ENCODE data around the gene NGRN. TPM values are rescaled to one million over a fixed set of nuclear protein-coding genes. Genes with fewer than 3 reads are reported as not detected.

NGRN gene
- total and polyA plus RNA-seq, 2 of the 8 experiments (the other 6 are each of a cell fraction or from before 2014, with no cell fraction given) = 60.1 to 101 TPM

GRCh38 chr15:90271459-90272166 lies 6.1 kb downstream of the NGRN start:
- Histone ChIP-seq H4K91ac (replicated peaks; ENCODE audit: insufficient read length, low read length) (no peak overlapping the region), H2BK12ac (ENCODE audit: low read depth, low read length) (no peak overlapping the region), H3K4me3 (ENCODE audit: extremely low read depth in 1 of 4, insufficient read depth in 2 of 4, low read depth in 3 of 4, low read length in 4 of 4) (no peak overlapping the region), H3K9me3 (ENCODE audit: insufficient read depth in 2 of 2, low read depth in 1 of 2, low read length in 1 of 2) (no peaks in the 10 kb centered on the region), H4K8ac (ENCODE audit: extremely low read depth, insufficient read depth, low read length) (no peak overlapping the region), H2BK120ac (replicated peaks; ENCODE audit: low read depth, low read length) (no peak overlapping the region), H4K20me1 (replicated peaks in 1 of 2; ENCODE audit: control insufficient read depth in 1 of 2, insufficient read depth in 2 of 2, low read length in 2 of 2) (peaks cover 2 to 12% of the 10 kb centered on the region in 2 experiments), H2AK5ac (ENCODE audit: low read depth, low read length) (no peak overlapping the region), H3K27me3 (replicated peaks in 1 of 4; ENCODE audit: control insufficient read depth in 3 of 4, extremely low read depth in 1 of 4, insufficient read depth in 3 of 4, low read length in 3 of 4) (no peaks in the 10 kb centered on the region), H3K23ac (ENCODE audit: insufficient read length) (no peak overlapping the region), H4K5ac (ENCODE audit: insufficient read length, low read depth, low read length) (no peak overlapping the region), H3K9ac (replicated peaks in 1 of 4; ENCODE audit: extremely low read depth in 1 of 4, low read depth in 3 of 4, low read length in 3 of 4) (no peak overlapping the region), H2BK5ac (ENCODE audit: low read depth, low read length) (no peak overlapping the region), H3K36me3 (ENCODE audit: control insufficient read depth in 2 of 4, insufficient read depth in 4 of 4, low read length in 3 of 4) (peaks cover 6 to 46% (median 23%) of the 10 kb centered on the region in 4 experiments), H2BK20ac (ENCODE audit: low read length) (no peak overlapping the region), H3K23me2 (ENCODE audit: low read depth, low read length) (no peaks in the 10 kb centered on the region; the same call in 1 of the 2 replicates), H2BK15ac (ENCODE audit: low read length) (no peak overlapping the region), H3K4me2 (ENCODE audit: insufficient read depth in 1 of 2, low read depth in 2 of 2, low read length in 2 of 2) (no peak overlapping the region), H3K56ac (replicated peaks; ENCODE audit: insufficient read length, low read depth, low read length) (no peak overlapping the region), H2AFZ (ENCODE audit: low read length) (no peak overlapping the region), H3K27ac (ENCODE audit: low read depth, low read length) (no peak overlapping the region), H3K79me1 (ENCODE audit: low read depth, low read length) (peaks cover 10% of the 10 kb centered on the region), H3K18ac (ENCODE audit: extremely low read depth, low read length) (no peak overlapping the region), H3K4ac (replicated peaks; ENCODE audit: insufficient read length, low read depth, low read length) (no peak overlapping the region), H3K4me1 (replicated peaks in 1 of 4; ENCODE audit: control insufficient read depth in 3 of 4, insufficient read depth in 4 of 4, low read length in 3 of 4) (peaks cover 0 to 9% (median 4%) of the 10 kb centered on the region in 4 experiments; a peak in 3 of 7 replicates), H3K14ac (ENCODE audit: insufficient read length) (no peak overlapping the region), H3K79me2 (ENCODE audit: control insufficient read depth in 1 of 2, insufficient read depth in 2 of 2, low read length in 2 of 2) (peaks cover 11 to 59% of the 10 kb centered on the region in 2 experiments)
- no peak for DNase-seq (ENCODE audit: low read depth in 1 of 2, low spot score in 2 of 2)
- CTCF ChIA-PET (ENCODE audit: partially characterized antibody) = interaction anchor here (1.2 to 2.1 kb wide), 8 partner anchors 9 to 128 kb away, joined by 3 to 9 read pairs (median 5); partner anchors contain the start of gene TTLL13
- TF ChIP-seq NANOG (IDR thresholded peaks at IDR 0.05; ENCODE audit: insufficient read depth, low read depth, low read length, poor library complexity, severe bottlenecking) = no peak
- no peak for TF ChIP-seq SP2 (IDR thresholded peaks at IDR 0.05; ENCODE audit: low read length)
- no peak for TF ChIP-seq CHD2 (IDR thresholded peaks at IDR 0.05; ENCODE audit: low read length)
- no peak for TF ChIP-seq HDAC2 (IDR thresholded peaks at IDR 0.05; ENCODE audit: borderline replicate concordance in 1 of 2, low read depth in 2 of 2, low read length in 2 of 2)
- no peak for TF ChIP-seq CBX8 (IDR thresholded peaks at IDR 0.05; ENCODE audit: borderline replicate concordance, low read depth, low read length)
- no peak for TF ChIP-seq CBX5 (IDR thresholded peaks at IDR 0.05; ENCODE audit: low read depth, low read length)
- TF ChIP-seq SIN3A (conservative IDR thresholded peaks at IDR 0.05 in 1 of 2, IDR thresholded peaks at IDR 0.05 in 1 of 2; ENCODE audit: low read depth in 1 of 2, low read length in 2 of 2) = no peak
- no peak for TF ChIP-seq YY1 (IDR thresholded peaks at IDR 0.05; ENCODE audit: low read depth, low read length)
- TF ChIP-seq SAP30 (IDR thresholded peaks at IDR 0.05; ENCODE audit: insufficient read depth, insufficient replicate concordance, low read length) = no peak
- no peak for TF ChIP-seq BACH1 (IDR thresholded peaks at IDR 0.05; ENCODE audit: low read length)
- TF ChIP-seq PHF8 (conservative IDR thresholded peaks at IDR 0.05; ENCODE audit: low read depth, low read length) = no peak
- 92% methylated on average over 7 of the region's 7 CpGs; no CpG with 5 or more reads in 1 of the 2 experiments for WGBS, 2 experiments (ENCODE audit: extremely low coverage in 1 of 2, insufficient coverage in 1 of 2, insufficient read length in 1 of 2, insufficient replicate concordance in 2 of 2, low coverage in 1 of 2, low lambda C conversion rate in 2 of 2, missing lambda C conversion rate in 1 of 2)
- FAIRE-seq = no peak
- POLR2A ChIA-PET (ENCODE audit: partially characterized antibody) = interaction anchor here (0.6 to 1.5 kb wide), 8 partner anchors 9 to 148 kb away, joined by 3 to 4 read pairs (median 4); partner anchors contain the start of gene TTLL13
